ENCODE results near the gene INMT. TPM values are rescaled to one million over a fixed set of nuclear protein-coding genes. Genes with fewer than 3 reads are reported as not detected.

INMT gene
- total and polyA plus RNA-seq, 2 of the 13 experiments (the other 11 are each of a cell fraction or from before 2014, with no cell fraction given): not detected

GRCh38 chr7:30764030-30764975 is 12.4 kb downstream of the INMT start (continued):
- no peak for TF ChIP-seq CAMTA2 (CRISPR knock-in tag; IDR thresholded peaks at IDR 0.05; ENCODE audit: borderline replicate concordance)

GRCh38 chr7:30765408-30765807 is 13.5 kb downstream of the INMT start:
- POLR2A ChIA-PET: no interaction called here
- TF ChIP-seq ZNF460 (CRISPR knock-in tag; IDR thresholded peaks at IDR 0.05; ENCODE audit: borderline replicate concordance): no peak
- TF ChIP-seq, protein P1, sequence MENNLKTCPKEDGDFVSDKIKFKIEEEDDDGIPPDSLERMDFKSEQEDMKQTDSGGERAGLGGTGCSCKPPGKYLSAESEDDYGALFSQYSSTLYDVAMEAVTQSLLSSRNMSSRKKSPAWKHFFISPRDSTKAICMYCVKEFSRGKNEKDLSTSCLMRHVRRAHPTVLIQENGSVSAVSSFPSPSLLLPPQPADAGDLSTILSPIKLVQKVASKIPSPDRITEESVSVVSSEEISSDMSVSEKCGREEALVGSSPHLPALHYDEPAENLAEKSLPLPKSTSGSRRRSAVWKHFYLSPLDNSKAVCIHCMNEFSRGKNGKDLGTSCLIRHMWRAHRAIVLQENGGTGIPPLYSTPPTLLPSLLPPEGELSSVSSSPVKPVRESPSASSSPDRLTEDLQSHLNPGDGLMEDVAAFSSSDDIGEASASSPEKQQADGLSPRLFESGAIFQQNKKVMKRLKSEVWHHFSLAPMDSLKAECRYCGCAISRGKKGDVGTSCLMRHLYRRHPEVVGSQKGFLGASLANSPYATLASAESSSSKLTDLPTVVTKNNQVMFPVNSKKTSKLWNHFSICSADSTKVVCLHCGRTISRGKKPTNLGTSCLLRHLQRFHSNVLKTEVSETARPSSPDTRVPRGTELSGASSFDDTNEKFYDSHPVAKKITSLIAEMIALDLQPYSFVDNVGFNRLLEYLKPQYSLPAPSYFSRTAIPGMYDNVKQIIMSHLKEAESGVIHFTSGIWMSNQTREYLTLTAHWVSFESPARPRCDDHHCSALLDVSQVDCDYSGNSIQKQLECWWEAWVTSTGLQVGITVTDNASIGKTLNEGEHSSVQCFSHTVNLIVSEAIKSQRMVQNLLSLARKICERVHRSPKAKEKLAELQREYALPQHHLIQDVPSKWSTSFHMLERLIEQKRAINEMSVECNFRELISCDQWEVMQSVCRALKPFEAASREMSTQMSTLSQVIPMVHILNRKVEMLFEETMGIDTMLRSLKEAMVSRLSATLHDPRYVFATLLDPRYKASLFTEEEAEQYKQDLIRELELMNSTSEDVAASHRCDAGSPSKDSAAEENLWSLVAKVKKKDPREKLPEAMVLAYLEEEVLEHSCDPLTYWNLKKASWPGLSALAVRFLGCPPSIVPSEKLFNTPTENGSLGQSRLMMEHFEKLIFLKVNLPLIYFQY (CRISPR knock-in tag; IDR thresholded peaks at IDR 0.05; ENCODE audit: borderline replicate concordance): no peak
- no peak for TF ChIP-seq NFE2 (CRISPR knock-in tag; IDR thresholded peaks at IDR 0.05)
- no peak for TF ChIP-seq KDM4B (CRISPR knock-in tag; IDR thresholded peaks at IDR 0.05)
- no peak for TF ChIP-seq MEIS2 (CRISPR knock-in tag; IDR thresholded peaks at IDR 0.05)
- no peak for TF ChIP-seq ATAD3A (CRISPR knock-in tag; IDR thresholded peaks at IDR 0.05)
- TF ChIP-seq ZNF367 (CRISPR knock-in tag; IDR thresholded peaks at IDR 0.05; ENCODE audit: borderline replicate concordance): no peak
- no peak for TF ChIP-seq ZNF616 (CRISPR knock-in tag; IDR thresholded peaks at IDR 0.05; ENCODE audit: low read depth)
- TF ChIP-seq, protein P2, sequence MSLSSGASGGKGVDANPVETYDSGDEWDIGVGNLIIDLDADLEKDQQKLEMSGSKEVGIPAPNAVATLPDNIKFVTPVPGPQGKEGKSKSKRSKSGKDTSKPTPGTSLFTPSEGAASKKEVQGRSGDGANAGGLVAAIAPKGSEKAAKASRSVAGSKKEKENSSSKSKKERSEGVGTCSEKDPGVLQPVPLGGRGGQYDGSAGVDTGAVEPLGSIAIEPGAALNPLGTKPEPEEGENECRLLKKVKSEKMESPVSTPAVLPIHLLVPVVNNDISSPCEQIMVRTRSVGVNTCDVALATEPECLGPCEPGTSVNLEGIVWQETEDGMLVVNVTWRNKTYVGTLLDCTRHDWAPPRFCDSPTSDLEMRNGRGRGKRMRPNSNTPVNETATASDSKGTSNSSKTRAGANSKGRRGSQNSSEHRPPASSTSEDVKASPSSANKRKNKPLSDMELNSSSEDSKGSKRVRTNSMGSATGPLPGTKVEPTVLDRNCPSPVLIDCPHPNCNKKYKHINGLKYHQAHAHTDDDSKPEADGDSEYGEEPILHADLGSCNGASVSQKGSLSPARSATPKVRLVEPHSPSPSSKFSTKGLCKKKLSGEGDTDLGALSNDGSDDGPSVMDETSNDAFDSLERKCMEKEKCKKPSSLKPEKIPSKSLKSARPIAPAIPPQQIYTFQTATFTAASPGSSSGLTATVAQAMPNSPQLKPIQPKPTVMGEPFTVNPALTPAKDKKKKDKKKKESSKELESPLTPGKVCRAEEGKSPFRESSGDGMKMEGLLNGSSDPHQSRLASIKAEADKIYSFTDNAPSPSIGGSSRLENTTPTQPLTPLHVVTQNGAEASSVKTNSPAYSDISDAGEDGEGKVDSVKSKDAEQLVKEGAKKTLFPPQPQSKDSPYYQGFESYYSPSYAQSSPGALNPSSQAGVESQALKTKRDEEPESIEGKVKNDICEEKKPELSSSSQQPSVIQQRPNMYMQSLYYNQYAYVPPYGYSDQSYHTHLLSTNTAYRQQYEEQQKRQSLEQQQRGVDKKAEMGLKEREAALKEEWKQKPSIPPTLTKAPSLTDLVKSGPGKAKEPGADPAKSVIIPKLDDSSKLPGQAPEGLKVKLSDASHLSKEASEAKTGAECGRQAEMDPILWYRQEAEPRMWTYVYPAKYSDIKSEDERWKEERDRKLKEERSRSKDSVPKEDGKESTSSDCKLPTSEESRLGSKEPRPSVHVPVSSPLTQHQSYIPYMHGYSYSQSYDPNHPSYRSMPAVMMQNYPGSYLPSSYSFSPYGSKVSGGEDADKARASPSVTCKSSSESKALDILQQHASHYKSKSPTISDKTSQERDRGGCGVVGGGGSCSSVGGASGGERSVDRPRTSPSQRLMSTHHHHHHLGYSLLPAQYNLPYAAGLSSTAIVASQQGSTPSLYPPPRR (CRISPR knock-in tag; IDR thresholded peaks at IDR 0.05; ENCODE audit: borderline replicate concordance): no peak
- no peak for TF ChIP-seq ZNF180 (CRISPR knock-in tag; IDR thresholded peaks at IDR 0.05; ENCODE audit: borderline replicate concordance, low read depth)

More at GRCh38 chr7:30765408-30765807, 13.5 kb downstream of the INMT start:
- Histone ChIP-seq H3K79me2 (ENCODE audit: insufficient read depth, low read length) (no peaks in the 10 kb centered on the region), H3K4me2 (ENCODE audit: low read depth, low read length) (no peak overlapping the region), H2AFZ (ENCODE audit: low read length) (no peak overlapping the region), H3K36me3 (replicated peaks in 1 of 2; ENCODE audit: control insufficient read depth in 1 of 2, insufficient read depth in 2 of 2, low read length in 2 of 2) (no peaks in the 10 kb centered on the region), H3K4me1 (ENCODE audit: insufficient read depth, low read length) (peaks cover 4% of the 10 kb centered on the region), H3K27ac (ENCODE audit: extremely low read length, insufficient read depth, low read length) (no peak overlapping the region), H3K9me3 (ENCODE audit: low read length) (no peaks in the 10 kb centered on the region), H3K9ac (ENCODE audit: insufficient read depth, low read depth, low read length) (no peak overlapping the region), H3K4me3 (replicated peaks in 1 of 3; ENCODE audit: insufficient read depth in 1 of 3, low read depth in 2 of 3, low read length in 3 of 3) (no peak overlapping the region), H4K20me1 (ENCODE audit: insufficient read depth, low read length) (no peaks in the 10 kb centered on the region), H3K27me3 (ENCODE audit: control insufficient read depth in 1 of 2, insufficient read depth in 2 of 2, low read length in 2 of 2) (peaks cover 0 to 3% of the 10 kb centered on the region in 2 experiments; a peak in 1 of 5 replicates)
- DNase-seq (ENCODE audit: low spot score) (no peak), ATAC-seq (no peak), FAIRE-seq (no peak)
- in situ Hi-C loops (cut with HindIII; ENCODE audit: extremely low pct_ligation_motif_present, low pct_unique_long_range_greater_than_20kb) (no loop called here), intact Hi-C loops (cut with micrococcal nuclease; ENCODE audit: unreplicated experiment) (no loop called here)
- WGBS (ENCODE audit: low lambda C conversion rate): 19% methylated on average over 2 of the region's 2 CpGs
- CTCF ChIA-PET (ENCODE audit: low intra/inter-chr PET ratio, low total read pairs): no interaction called here
- no TSS peak for BruUV-seq (replicated peaks)
